PC-9 (cell line): ENCODE results near the gene NMNAT3. TPM values are rescaled to one million over a fixed set of nuclear protein-coding genes. Genes with fewer than 3 reads are reported as not detected.

Experiments used
- BruUV-seq: library from RNA; stranded (reverse); fragments of 400-500 nt; replicated peaks from 2 replicates; lab custom pipeline; 2021; lab: Mats Ljungman, UMichigan
- CTCF ChIA-PET: fragments of 300-600 bp; sonication (Branson Sonifier 250); formaldehyde crosslinking; loops from one replicate; lab custom pipeline; 2022; ENCODE audit warnings: antibody characterized with exemption; lab: Charles Lee
- POLR2A ChIA-PET: fragments of 300-600 bp; sonication (Branson Sonifier 250); formaldehyde crosslinking; loops from one replicate; lab custom pipeline; 2022; ENCODE audit warnings: antibody characterized with exemption; ENCODE audit not compliant: unreplicated experiment; lab: Charles Lee
- DNase-seq, 2 experiments: peaks; one replicate each; pipeline versions ENCODE4 v3.0.0 to v3.0.0-alpha.2; 2015 to 2022; ENCODE audit warnings: mixed read lengths in 1 of 2
- H2AFZ ChIP-seq: fragments of 200-600 bp; sonication (generic); 2 replicates; pipeline ENCODE4 v1.8.1; 2017; ENCODE audit warnings: antibody characterized with exemption
- H3F3A ChIP-seq: fragments of 200-600 bp; sonication (generic); 2 replicates; pipeline ENCODE4 v1.8.1; 2017; ENCODE audit warnings: antibody characterized with exemption, mild to moderate bottlenecking, low read depth; ENCODE audit not compliant: insufficient read depth
- H3K27ac ChIP-seq: fragments of 200-600 bp; sonication (generic); 2 replicates; pipeline ENCODE4 v1.6.1; 2016; ENCODE audit warnings: mixed run types
- H3K27me3 ChIP-seq: fragments of 200-600 bp; sonication (generic); 2 replicates; pipeline ENCODE4 v1.6.1; 2016; ENCODE audit warnings: low read depth, mixed run types; ENCODE audit not compliant: insufficient read depth
- H3K36me3 ChIP-seq: fragments of 200-600 bp; sonication (generic); 2 replicates; pipeline ENCODE4 v1.6.1; 2016; ENCODE audit warnings: low read depth, mixed run types
- H3K4me1 ChIP-seq: fragments of 200-600 bp; sonication (generic); replicated peaks from 2 replicates; pipeline ENCODE4 v1.6.1; 2016; ENCODE audit warnings: mixed run types; ENCODE audit not compliant: insufficient read depth
- H3K4me2 ChIP-seq: fragments of 200-600 bp; sonication (generic); 2 replicates; pipeline ENCODE4 v1.6.1; 2017; ENCODE audit warnings: mixed run types
- H3K4me3 ChIP-seq: fragments of 200-600 bp; sonication (generic); 2 replicates; pipeline ENCODE4 v1.6.1; 2016; ENCODE audit warnings: mixed run types
- H3K79me2 ChIP-seq: fragments of 200-600 bp; sonication (generic); 2 replicates; pipeline ENCODE4 v1.6.1; 2017; ENCODE audit warnings: low read depth, mixed run types
- H3K9me2 ChIP-seq: fragments of 200-600 bp; sonication (generic); 2 replicates; pipeline ENCODE4 v1.8.1; 2017; ENCODE audit warnings: mild to moderate bottlenecking; ENCODE audit not compliant: insufficient read depth
- H3K9me3 ChIP-seq: fragments of 200-600 bp; sonication (generic); 2 replicates; pipeline ENCODE4 v1.8.1; 2016; ENCODE audit warnings: low read depth; ENCODE audit not compliant: insufficient read depth
- H4K20me1 ChIP-seq: fragments of 200-600 bp; sonication (generic); 2 replicates; pipeline ENCODE4 v1.8.1; 2017; ENCODE audit not compliant: insufficient read depth
- CTCF ChIP-seq: fragments of 200-600 bp; sonication (generic); conservative IDR thresholded peaks from 2 replicates; pipeline ENCODE4 v1.6.1; 2017; ENCODE audit warnings: mixed run types, antibody characterized with exemption, mild to moderate bottlenecking, moderate library complexity
- EZH2 ChIP-seq: fragments of 200-600 bp; sonication (generic); IDR thresholded peaks from 2 replicates; pipeline ENCODE4 v1.8.0; 2017; ENCODE audit warnings: antibody characterized with exemption, low read depth
- intact Hi-C: fragments of 100-400 bp; cut with micrococcal nuclease; formaldehyde crosslinking; loops from one replicate; pipeline ENCODE4 v1.10.0; 2022; ENCODE audit not compliant: unreplicated experiment
- total RNA-seq: library from RNA; stranded (reverse); gene quantifications from 2 replicates; pipeline ENCODE4 v1.2.3, GENCODE V29; 2021

NMNAT3 gene
- total RNA-seq, 1 experiment from 2014 or later: 1.6 TPM

- TF ChIP-seq EZH2: no peak
- no peak for TF ChIP-seq CTCF
- Histone ChIP-seq H3F3A (peaks cover 5% of the 10 kb centered on the region; the same call in 1 of the 2 replicates), H3K79me2 (no peaks in the 10 kb centered on the region), H3K27ac (no peak overlapping the region), H2AFZ (no peak overlapping the region), H3K27me3 (no peaks in the 10 kb centered on the region), H4K20me1 (no peaks in the 10 kb centered on the region), H3K4me3 (no peak overlapping the region), H3K9me3 (no peaks in the 10 kb centered on the region), H3K4me1 (no peaks in the 10 kb centered on the region), H3K4me2 (no peak overlapping the region), H3K36me3 (no peaks in the 10 kb centered on the region), H3K9me2 (no peaks in the 10 kb centered on the region)
- ChIA-PET CTCF (no interaction called here), POLR2A (no interaction called here)
- no TSS peak for BruUV-seq
- intact Hi-C loops: no loop called here
- DNase-seq: no peak
Measured at GRCh38 chr3:139655909-139656595, 21.7 kb downstream of the NMNAT3 start.

- Histone ChIP-seq H3K79me2 (no peaks in the 10 kb centered on the region), H2AFZ (no peak overlapping the region), H4K20me1 (no peaks in the 10 kb centered on the region), H3K4me1 (no peaks in the 10 kb centered on the region), H3K4me3 (no peak overlapping the region), H3F3A (peaks cover 5% of the 10 kb centered on the region; the same call in 1 of the 2 replicates), H3K27ac (no peak overlapping the region), H3K36me3 (no peaks in the 10 kb centered on the region), H3K9me2 (no peaks in the 10 kb centered on the region), H3K4me2 (no peak overlapping the region), H3K9me3 (no peaks in the 10 kb centered on the region), H3K27me3 (no peaks in the 10 kb centered on the region)
- no TSS peak for BruUV-seq
- ChIA-PET CTCF (no interaction called here), POLR2A (no interaction called here)
- intact Hi-C loops: no loop called here
- TF ChIP-seq CTCF (no peak), EZH2 (no peak)
- no peak for DNase-seq
Measured at GRCh38 chr3:139654637-139655365, 23.0 kb downstream of the NMNAT3 start.

GRCh38 chr3:139653582-139653981 lies 24.2 kb downstream of the NMNAT3 start:
- Histone ChIP-seq H3K9me2 (no peaks in the 10 kb centered on the region), H3K36me3 (no peaks in the 10 kb centered on the region), H3K4me1 (no peaks in the 10 kb centered on the region), H2AFZ (no peak overlapping the region), H4K20me1 (no peaks in the 10 kb centered on the region), H3F3A (peaks cover 5% of the 10 kb centered on the region; the same call in 1 of the 2 replicates), H3K79me2 (no peaks in the 10 kb centered on the region), H3K9me3 (no peaks in the 10 kb centered on the region), H3K4me3 (no peak overlapping the region), H3K27me3 (no peaks in the 10 kb centered on the region), H3K4me2 (no peak overlapping the region), H3K27ac (no peak overlapping the region)
- ChIA-PET POLR2A (interaction anchor here (0.7 kb wide), 1 partner anchor 958 kb away, joined by 4 read pairs; no protein-coding TSS in a partner anchor), CTCF (no interaction called here)
- TF ChIP-seq EZH2 (no peak), CTCF (no peak)
- BruUV-seq: no TSS peak
- intact Hi-C loops: no loop called here
- DNase-seq: no peak
